22Rv1 (cell line): ENCODE measurements around the gene SFXN3.

Experiments used
- H3K27ac ChIP-seq: fragments of 450-650 bp; 2 replicates; pipeline ENCODE4 v1.5.1; 2017
- CTCF ChIP-seq: fragments of 450-650 bp; IDR thresholded peaks from 2 replicates; pipeline ENCODE4 v1.5.1; 2017; ENCODE audit warnings: mild to moderate bottlenecking
- ZFX ChIP-seq: fragments of 450-650 bp; IDR thresholded peaks from 2 replicates; pipeline ENCODE4 v1.6.1; 2017; ENCODE audit warnings: antibody characterized with exemption, borderline replicate concordance

The SFXN3 gene

DNA sequence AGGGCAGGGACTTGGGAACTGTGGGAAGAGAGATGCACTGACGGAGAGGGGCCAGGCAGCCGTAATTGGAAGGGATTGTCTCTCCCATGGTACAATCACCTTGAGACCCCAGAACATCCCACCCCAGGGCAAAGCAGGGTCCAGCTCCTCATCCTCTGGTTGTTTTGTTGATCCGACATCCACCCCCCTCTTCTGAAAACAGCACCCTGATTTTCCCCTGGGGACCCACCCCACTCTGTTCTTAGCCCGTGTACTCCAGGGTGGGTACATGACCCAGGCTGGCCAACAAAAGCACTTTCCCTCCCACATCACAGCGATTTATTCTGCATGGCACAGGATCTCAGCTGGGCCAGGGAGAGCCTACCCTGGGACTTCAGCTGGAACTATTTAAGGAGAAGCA lies 14.2 kb upstream of the SFXN3 start:
- TF ChIP-seq ZFX = no peak
- TF ChIP-seq CTCF = no peak
- no peak overlapping the region for H3K27ac ChIP-seq

GRCh38 chr10:101018118-101018599 lies 12.9 kb upstream of the SFXN3 start:
- TF ChIP-seq CTCF (no peak), ZFX (no peak)
- H3K27ac ChIP-seq = no peak overlapping the region

GRCh38 chr10:101018600-101019439 lies 12.2 kb upstream of the SFXN3 start:
- no peak overlapping the region for H3K27ac ChIP-seq
- TF ChIP-seq CTCF (peak; percentile 93), ZFX (no peak)

- TF ChIP-seq ZFX = no peak
- no peak for TF ChIP-seq CTCF
- no peak overlapping the region for H3K27ac ChIP-seq
These were observed 11.7 kb upstream of the SFXN3 start for GRCh38 chr10:101019440-101019703.

GRCh38 chr10:101020427-101021075 lies 10.5 kb upstream of the SFXN3 start:
- H3K27ac ChIP-seq = no peak overlapping the region
- TF ChIP-seq ZFX (no peak), CTCF (no peak)

DNA sequence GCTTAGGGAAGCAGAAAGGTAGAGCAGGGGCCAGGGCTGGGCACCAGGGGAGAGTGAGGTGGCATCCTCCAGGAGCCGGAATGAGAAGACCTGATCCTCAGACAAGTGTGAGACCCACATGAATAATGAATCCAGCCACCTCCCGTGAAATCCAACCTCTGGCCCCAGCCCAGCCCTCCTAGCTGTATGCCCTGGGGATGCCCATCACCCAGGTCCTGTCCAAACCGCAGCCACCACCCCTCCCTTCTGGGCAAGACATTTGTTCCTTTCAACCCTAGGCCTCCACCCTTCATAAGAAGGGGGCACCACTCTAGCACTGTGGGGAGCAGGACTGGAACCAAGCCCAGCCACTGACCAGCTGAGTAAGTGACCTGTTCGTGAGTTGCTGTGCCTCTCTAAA lies 9.8 kb upstream of the SFXN3 start:
- no peak for TF ChIP-seq CTCF
- H3K27ac ChIP-seq = no peak overlapping the region

- no peak overlapping the region for H3K27ac ChIP-seq
- no peak for TF ChIP-seq ZFX
- TF ChIP-seq CTCF = no peak
These were observed 9.3 kb upstream of the SFXN3 start for GRCh38 chr10:101021692-101022251.
